Panc1 (cell line): ENCODE measurements around the gene DTX3L. TPM values are rescaled to one million over a fixed set of nuclear protein-coding genes. Genes with fewer than 3 reads are reported as not detected.
A peak's percentile ranks its signal among the peaks of the same experiment; 100 is the strongest.

Experiments
- ATAC-seq: fragments of 200-7000 bp; cut with Tn5 transposase; 2 replicates; pipeline ENCODE4 v1.9.1; 2020; ENCODE audit warnings: mild to moderate bottlenecking, moderate library complexity
- BruUV-seq: library from RNA; stranded (reverse); fragments of 400-500 nt; replicated peaks from 2 replicates; lab custom pipeline; 2021; lab: Mats Ljungman, UMichigan
- CTCF ChIA-PET: fragments of 300-600 bp; sonication (Branson Sonifier 250); formaldehyde crosslinking; loops from one replicate; lab custom pipeline; 2022; ENCODE audit warnings: antibody characterized with exemption; lab: Charles Lee
- POLR2A ChIA-PET: fragments of 300-600 bp; sonication (Branson Sonifier 250); formaldehyde crosslinking; loops from one replicate; lab custom pipeline; 2022; ENCODE audit warnings: antibody characterized with exemption; lab: Charles Lee
- DNase-seq: peaks from one replicate; pipeline ENCODE4 v3.0.0-alpha.2; 2010; ENCODE audit warnings: low read depth, low spot score
- H3K27ac ChIP-seq: 2 replicates; pipeline ENCODE4 v1.5.1; 2011; ENCODE audit warnings: mild to moderate bottlenecking, low read length, inconsistent platforms
- H3K27me3 ChIP-seq: fragments of 200-500 bp; sonication (Bioruptor generic); 2 replicates; pipeline ENCODE4 v1.6.0; 2014; ENCODE audit warnings: low read length, inconsistent platforms; ENCODE audit not compliant: control insufficient read depth, insufficient read depth
- H3K36me3 ChIP-seq: fragments of 200-500 bp; sonication (Bioruptor generic); 2 replicates; pipeline ENCODE4 v1.5.1; 2014; ENCODE audit warnings: inconsistent platforms, mild to moderate bottlenecking, low read length, moderate library complexity; ENCODE audit not compliant: control insufficient read depth, insufficient read depth
- H3K4me1 ChIP-seq: 2 replicates; pipeline ENCODE4 v1.5.1; 2011; ENCODE audit warnings: inconsistent platforms, mild to moderate bottlenecking, low read length, moderate library complexity; ENCODE audit not compliant: control insufficient read depth, insufficient read depth
- H3K4me3 ChIP-seq, 2 experiments: 2 replicates each; pipeline ENCODE4 v1.5.1; 2011 to 2012; ENCODE audit warnings: low read depth in 2 of 2, low read length in 2 of 2, mild to moderate bottlenecking in 2 of 2, inconsistent platforms in 1 of 2, moderate library complexity in 1 of 2
- H3K9me3 ChIP-seq: fragments of 200-500 bp; sonication (Bioruptor generic); 2 replicates; pipeline ENCODE4 v1.5.1; 2014; ENCODE audit warnings: low read depth, mild to moderate bottlenecking, inconsistent platforms, low read length, moderate library complexity; ENCODE audit not compliant: control insufficient read depth, insufficient read depth
- CTCF ChIP-seq: fragments of 450-650 bp; IDR thresholded peaks from 2 replicates; pipeline ENCODE4 v1.5.1; 2017; ENCODE audit warnings: mild to moderate bottlenecking
- POLR2AphosphoS5 ChIP-seq: IDR thresholded peaks from 2 replicates; pipeline ENCODE4 v1.6.1; 2012; ENCODE audit warnings: mild to moderate bottlenecking, low read depth, low read length, moderate library complexity
- REST ChIP-seq, 2 experiments: IDR thresholded peaks; 2 replicates each; pipeline ENCODE4 v1.6.1; 2011 to 2012; ENCODE audit warnings: low read depth in 2 of 2, control low read depth in 1 of 2, low read length in 1 of 2, mild to moderate bottlenecking in 1 of 2, moderate library complexity in 1 of 2; ENCODE audit not compliant: insufficient read depth in 1 of 2
- SIN3A ChIP-seq: IDR thresholded peaks from 2 replicates; pipeline ENCODE4 v1.6.1; 2012; ENCODE audit warnings: low read depth, mild to moderate bottlenecking, low read length, moderate library complexity, borderline replicate concordance; ENCODE audit not compliant: insufficient read depth
- TCF7L2 ChIP-seq: IDR thresholded peaks from 2 replicates; pipeline ENCODE4 v1.6.1; 2011; ENCODE audit warnings: mild to moderate bottlenecking, low read depth, low read length, inconsistent platforms
- in situ Hi-C: cut with HindIII; loops from 2 replicates; pipeline ENCODE4 v1.10.0; 2016; ENCODE audit warnings: low sequenced_read_pairs, low pct_unique_long_range_greater_than_20kb
- intact Hi-C: fragments of 100-400 bp; cut with micrococcal nuclease; formaldehyde crosslinking; loops from one replicate; pipeline ENCODE4 v1.10.0; 2022; ENCODE audit not compliant: unreplicated experiment
- total RNA-seq: library from RNA; stranded (reverse); gene quantifications from one replicate; pipeline ENCODE4 v1.2.1, GENCODE V29; 2021; ENCODE audit not compliant: unreplicated experiment

DTX3L gene
- total RNA-seq, 1 experiment from 2014 or later: 32.3 TPM

GRCh38 chr3:122620399-122620798 is 56.3 kb downstream of the DTX3L start:
- BruUV-seq: no TSS peak
- ChIA-PET POLR2A (no interaction called here), CTCF (no interaction called here)
- no peaks in the 10 kb centered on the region for H3K36me3 ChIP-seq
- no peak overlapping the region for H3K4me3 ChIP-seq
- DNase-seq: no peak
- intact Hi-C loops: no loop called here
- TF ChIP-seq TCF7L2 (no peak), POLR2AphosphoS5 (no peak), REST (IDR thresholded peaks at IDR 0.05; ENCODE audit: insufficient read depth in 1 of 2, low read depth in 2 of 2, low read length in 1 of 2) (no peak), CTCF (no peak), SIN3A (no peak)
- no peak overlapping the region for H3K27ac ChIP-seq
- no peaks in the 10 kb centered on the region for H3K27me3 ChIP-seq
- H3K4me1 ChIP-seq: no peaks in the 10 kb centered on the region
- in situ Hi-C loops: no loop called here
- H3K9me3 ChIP-seq: no peaks in the 10 kb centered on the region
- 0 out of 2 replicates have a peak, but pooled peaks have one; percentile 24 for ATAC-seq

- Histone ChIP-seq H3K4me1 (no peaks in the 10 kb centered on the region), H3K4me3 (no peak overlapping the region), H3K27me3 (no peaks in the 10 kb centered on the region), H3K9me3 (no peaks in the 10 kb centered on the region), H3K36me3 (no peaks in the 10 kb centered on the region), H3K27ac (no peak overlapping the region)
- DNase-seq (no peak), ATAC-seq (no peak)
- BruUV-seq: no TSS peak
- in situ Hi-C loops (no loop called here), intact Hi-C loops (no loop called here)
- ChIA-PET CTCF (interaction anchor here (0.9 kb wide), 1 partner anchor 237 kb away, joined by 3 read pairs; the partner anchor contains the start of gene FAM162A), POLR2A (no interaction called here)
- TF ChIP-seq POLR2AphosphoS5 (no peak), TCF7L2 (no peak), SIN3A (no peak), CTCF (no peak), REST (IDR thresholded peaks at IDR 0.05; ENCODE audit: insufficient read depth in 1 of 2, low read depth in 2 of 2, low read length in 1 of 2) (no peak)
These were observed 57.0 kb downstream of the DTX3L start for GRCh38 chr3:122621112-122621511.
